ENCODE data around the gene THRA. TPM values are rescaled to one million over a fixed set of nuclear protein-coding genes. Genes with fewer than 3 reads are reported as not detected.

THRA gene
- total and polyA plus RNA-seq, 9 of the 15 experiments (the other 6 are each of a cell fraction or from before 2014, with no cell fraction given): 0.34 to 23.4 (median 12.7) TPM

GRCh38 chr17:40139566-40140058 lies 76.8 kb downstream of the THRA start (continued):
- TF ChIP-seq ZNF830 (CRISPR knock-in tag; IDR thresholded peaks at IDR 0.05) (no peak), ZNF121 (CRISPR knock-in tag; conservative IDR thresholded peaks at IDR 0.05) (peak; percentile 99), NBN (IDR thresholded peaks at IDR 0.05; ENCODE audit: low read depth) (no peak), ETV5 (CRISPR knock-in tag; IDR thresholded peaks at IDR 0.05; ENCODE audit: low read depth) (no peak), PHB (CRISPR knock-in tag; IDR thresholded peaks at IDR 0.05) (no peak), ZEB2 (IDR thresholded peaks at IDR 0.05) (peak; percentile 16; the same call in 1 of the 2 replicates), BCOR (IDR thresholded peaks at IDR 0.05) (peak; percentile 56; the same call in 1 of the 2 replicates), NFIX (CRISPR knock-in tag; IDR thresholded peaks at IDR 0.05; ENCODE audit: low read depth) (no peak), HDAC2 (IDR thresholded peaks at IDR 0.05) (peak; percentile 97), RBM14 (IDR thresholded peaks at IDR 0.05; ENCODE audit: borderline replicate concordance, insufficient read depth, low read depth, low read length) (no peak), SAFB (IDR thresholded peaks at IDR 0.05; ENCODE audit: borderline replicate concordance, low read depth, low read length) (no peak), E2F5 (CRISPR knock-in tag; IDR thresholded peaks at IDR 0.05) (no peak), AFF1 (IDR thresholded peaks at IDR 0.05; ENCODE audit: low read depth in 1 of 2, partially characterized antibody in 2 of 2) (peak in 1 of 2 experiments; percentile 19), FOSL1 (tag; conservative IDR thresholded peaks at IDR 0.05) (0 out of 2 replicates have a peak, but pooled peaks have one; percentile 8), POLR2H (tag; IDR thresholded peaks at IDR 0.05; ENCODE audit: low read depth) (no peak), ZNF764 (CRISPR knock-in tag; IDR thresholded peaks at IDR 0.05; ENCODE audit: low read depth) (no peak), TEAD4 (IDR thresholded peaks at IDR 0.05; ENCODE audit: low read length) (peak; percentile 63; the same call in 1 of the 2 replicates), TEAD4 (CRISPR knock-in tag; IDR thresholded peaks at IDR 0.05; ENCODE audit: borderline replicate concordance) (no peak), XRCC5 (IDR thresholded peaks at IDR 0.05; ENCODE audit: low read depth, low read length) (peak; percentile 85; the same call in 1 of the 2 replicates), ZNF12 (CRISPR knock-in tag; IDR thresholded peaks at IDR 0.05) (no peak), PTTG1 (tag; IDR thresholded peaks at IDR 0.05; ENCODE audit: low read depth) (no peak)
- TF ChIP-seq, protein P1, sequence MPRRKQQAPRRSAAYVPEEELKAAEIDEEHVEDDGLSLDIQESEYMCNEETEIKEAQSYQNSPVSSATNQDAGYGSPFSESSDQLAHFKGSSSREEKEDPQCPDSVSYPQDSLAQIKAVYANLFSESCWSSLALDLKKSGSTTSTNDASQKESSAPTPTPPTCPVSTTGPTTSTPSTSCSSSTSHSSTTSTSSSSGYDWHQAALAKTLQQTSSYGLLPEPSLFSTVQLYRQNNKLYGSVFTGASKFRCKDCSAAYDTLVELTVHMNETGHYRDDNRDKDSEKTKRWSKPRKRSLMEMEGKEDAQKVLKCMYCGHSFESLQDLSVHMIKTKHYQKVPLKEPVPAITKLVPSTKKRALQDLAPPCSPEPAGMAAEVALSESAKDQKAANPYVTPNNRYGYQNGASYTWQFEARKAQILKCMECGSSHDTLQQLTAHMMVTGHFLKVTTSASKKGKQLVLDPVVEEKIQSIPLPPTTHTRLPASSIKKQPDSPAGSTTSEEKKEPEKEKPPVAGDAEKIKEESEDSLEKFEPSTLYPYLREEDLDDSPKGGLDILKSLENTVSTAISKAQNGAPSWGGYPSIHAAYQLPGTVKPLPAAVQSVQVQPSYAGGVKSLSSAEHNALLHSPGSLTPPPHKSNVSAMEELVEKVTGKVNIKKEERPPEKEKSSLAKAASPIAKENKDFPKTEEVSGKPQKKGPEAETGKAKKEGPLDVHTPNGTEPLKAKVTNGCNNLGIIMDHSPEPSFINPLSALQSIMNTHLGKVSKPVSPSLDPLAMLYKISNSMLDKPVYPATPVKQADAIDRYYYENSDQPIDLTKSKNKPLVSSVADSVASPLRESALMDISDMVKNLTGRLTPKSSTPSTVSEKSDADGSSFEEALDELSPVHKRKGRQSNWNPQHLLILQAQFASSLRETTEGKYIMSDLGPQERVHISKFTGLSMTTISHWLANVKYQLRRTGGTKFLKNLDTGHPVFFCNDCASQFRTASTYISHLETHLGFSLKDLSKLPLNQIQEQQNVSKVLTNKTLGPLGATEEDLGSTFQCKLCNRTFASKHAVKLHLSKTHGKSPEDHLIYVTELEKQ (CRISPR knock-in tag; IDR thresholded peaks at IDR 0.05): no peak

Data from K562 (cell line).